SIG-M5 treated with dmso at 0.1 percent for 504 hours (cell line): ENCODE data around the gene ORMDL3.
"Not testable (repeated sequence)": the region's sequence is repeated elsewhere in the genome, so short reads cannot be mapped to it uniquely, and the experiment has no call there.

Experiments
- DNase-seq: peaks from one replicate; lab custom pipeline; 2025; ENCODE audit not compliant: unreplicated experiment; lab: John Stamatoyannopoulos, UW

ORMDL3 gene

GRCh38 chr17:39887078-39887477, 40.3 kb downstream of the ORMDL3 start:
- DNase-seq: no peak

- not testable (repeated sequence) for DNase-seq
Measured at GRCh38 chr17:39886102-39886501, 41.3 kb downstream of the ORMDL3 start.

GRCh38 chr17:39872751-39873150, 54.6 kb downstream of the ORMDL3 start:
- peak; percentile 23 for DNase-seq

GRCh38 chr17:39871801-39872200, 55.6 kb downstream of the ORMDL3 start:
- no peak for DNase-seq
